MG63 (cell line): ENCODE data around the gene GTF2A1. TPM values are rescaled to one million over a fixed set of nuclear protein-coding genes. Genes with fewer than 3 reads are reported as not detected.

Experiments
- DNase-seq: peaks from one replicate; pipeline ENCODE4 v3.0.0-alpha.2; 2020
- H3K27me3 ChIP-seq: fragments of 250-450 bp; sonication (Bioruptor Pico); 2 replicates; pipeline ENCODE4 v1.5.1; 2020; ENCODE audit warnings: mild to moderate bottlenecking, moderate library complexity
- H3K36me3 ChIP-seq: fragments of 250-450 bp; sonication (Bioruptor Pico); 2 replicates; pipeline ENCODE4 v1.5.1; 2020; ENCODE audit warnings: mild to moderate bottlenecking, moderate library complexity
- H3K4me3 ChIP-seq: fragments of 250-450 bp; sonication (Bioruptor Pico); 2 replicates; pipeline ENCODE4 v1.5.1; 2020; ENCODE audit warnings: mild to moderate bottlenecking, moderate library complexity
- H3K9me3 ChIP-seq: fragments of 250-450 bp; sonication (Bioruptor Pico); 2 replicates; pipeline ENCODE4 v1.5.1; 2020; ENCODE audit warnings: mild to moderate bottlenecking, moderate library complexity
- total RNA-seq: library from RNA; depleted of rRNA; stranded (reverse); fragments of >200 nt; shearing (Covaris generic); gene quantifications from 2 replicates; pipeline ENCODE4 v1.2.3, GENCODE V29; 2014; ENCODE audit warnings: low replicate concordance

Gene GTF2A1
- total RNA-seq, 1 experiment from 2014 or later = 22.8 TPM

DNA sequence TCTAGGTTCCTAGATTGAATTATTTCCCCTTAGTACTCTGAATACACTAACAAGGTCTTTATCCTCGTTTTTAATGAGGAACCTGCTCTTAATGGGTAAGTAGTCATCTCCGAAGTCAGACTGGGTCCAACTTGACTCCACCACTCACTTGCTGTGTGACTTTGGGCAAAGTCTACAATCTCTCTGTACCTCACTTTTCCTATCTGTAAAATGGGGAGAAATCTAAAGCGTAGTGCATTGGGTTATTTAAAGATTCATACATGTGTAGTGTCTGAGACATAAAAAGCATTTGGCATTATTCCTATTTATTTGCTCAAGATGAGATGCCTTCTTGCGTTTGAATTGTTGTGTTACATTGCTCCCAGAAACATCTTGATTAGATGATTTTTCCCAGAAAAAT is 51.5 kb downstream of the GTF2A1 start:
- H3K36me3 ChIP-seq = no peaks in the 10 kb centered on the region
- no peak for DNase-seq
- no peaks in the 10 kb centered on the region for H3K27me3 ChIP-seq
- no peaks in the 10 kb centered on the region for H3K9me3 ChIP-seq
- no peak overlapping the region for H3K4me3 ChIP-seq

- Histone ChIP-seq H3K9me3 (no peaks in the 10 kb centered on the region), H3K27me3 (no peaks in the 10 kb centered on the region)
Measured at GRCh38 chr14:81166121-81166520, 54.6 kb downstream of the GTF2A1 start.

GRCh38 chr14:81165188-81165587 is 55.6 kb downstream of the GTF2A1 start:
- no peak overlapping the region for H3K4me3 ChIP-seq
- no peak for DNase-seq
- no peaks in the 10 kb centered on the region for H3K36me3 ChIP-seq
- no peaks in the 10 kb centered on the region for H3K9me3 ChIP-seq
- H3K27me3 ChIP-seq = no peaks in the 10 kb centered on the region

More at GRCh38 chr14:81166121-81166520, 54.6 kb downstream of the GTF2A1 start:
- Histone ChIP-seq H3K4me3 (no peak overlapping the region), H3K36me3 (no peaks in the 10 kb centered on the region)
- no peak for DNase-seq

DNA sequence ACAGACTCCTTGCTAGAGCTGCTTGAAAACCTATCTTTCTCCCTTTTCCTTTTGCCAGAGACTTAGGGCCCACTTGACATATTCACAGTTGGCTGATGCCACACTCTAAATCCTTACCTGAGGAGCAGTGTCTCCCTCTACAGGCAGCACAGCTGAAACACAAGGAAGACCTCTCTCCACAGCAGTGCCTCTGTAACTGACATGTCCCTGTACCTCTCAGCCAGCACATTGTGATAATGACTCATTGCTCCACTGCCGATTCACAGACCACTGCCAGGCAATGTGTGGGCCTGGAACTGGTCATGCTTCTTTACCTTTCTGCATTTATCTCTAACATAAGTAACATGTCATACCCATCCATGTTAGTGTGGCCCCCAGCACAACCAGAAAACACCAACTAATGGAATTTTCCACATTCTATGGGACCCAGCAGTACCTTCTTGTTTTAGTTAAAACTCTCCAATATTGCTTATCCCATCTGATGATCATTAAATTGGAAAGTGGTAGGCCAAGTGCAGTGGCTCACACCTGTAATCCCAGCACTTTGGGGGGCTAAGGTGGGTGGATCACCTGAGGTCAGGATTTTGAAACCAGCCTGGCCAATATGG is 56.5 kb downstream of the GTF2A1 start:
- Histone ChIP-seq H3K27me3 (no peaks in the 10 kb centered on the region), H3K9me3 (no peaks in the 10 kb centered on the region), H3K4me3 (no peak overlapping the region), H3K36me3 (no peaks in the 10 kb centered on the region)
- DNase-seq = peak; percentile 43

DNA sequence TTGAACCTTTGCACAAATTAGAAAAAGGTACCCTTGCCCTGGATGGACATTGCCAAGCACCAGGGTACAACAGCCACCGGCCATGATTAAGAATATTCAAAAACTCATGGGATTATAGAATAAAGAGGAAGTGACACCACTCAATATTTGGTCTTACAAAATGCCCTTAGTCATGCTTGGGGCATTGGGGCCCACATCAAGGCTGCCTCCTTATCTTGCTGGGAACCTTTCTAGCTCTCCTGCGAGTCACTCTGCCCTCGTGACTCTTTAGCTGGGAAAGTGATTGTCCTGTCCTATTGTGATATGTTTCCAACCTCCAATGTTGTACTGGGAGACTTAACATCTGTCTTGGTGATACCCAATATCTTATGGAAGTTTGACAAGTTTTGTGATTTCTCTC is 57.8 kb downstream of the GTF2A1 start:
- H3K36me3 ChIP-seq = no peaks in the 10 kb centered on the region
- no peak for DNase-seq
- H3K27me3 ChIP-seq = no peaks in the 10 kb centered on the region
- no peak overlapping the region for H3K4me3 ChIP-seq
- H3K9me3 ChIP-seq = no peaks in the 10 kb centered on the region

GRCh38 chr14:81161749-81162148 is 59.0 kb downstream of the GTF2A1 start:
- DNase-seq = no peak
- no peaks in the 10 kb centered on the region for H3K36me3 ChIP-seq
- no peaks in the 10 kb centered on the region for H3K9me3 ChIP-seq
- no peaks in the 10 kb centered on the region for H3K27me3 ChIP-seq
- no peak overlapping the region for H3K4me3 ChIP-seq

- Histone ChIP-seq H3K36me3 (no peaks in the 10 kb centered on the region), H3K9me3 (no peaks in the 10 kb centered on the region), H3K4me3 (no peak overlapping the region), H3K27me3 (no peaks in the 10 kb centered on the region)
- no peak for DNase-seq
Measured at GRCh38 chr14:81161088-81161487, 59.7 kb downstream of the GTF2A1 start.

- DNase-seq = no peak
- H3K27me3 ChIP-seq = no peaks in the 10 kb centered on the region
- no peak overlapping the region for H3K4me3 ChIP-seq
- H3K9me3 ChIP-seq = no peaks in the 10 kb centered on the region
- H3K36me3 ChIP-seq = no peaks in the 10 kb centered on the region
Measured at GRCh38 chr14:81157431-81157830, 63.3 kb downstream of the GTF2A1 start.

DNA sequence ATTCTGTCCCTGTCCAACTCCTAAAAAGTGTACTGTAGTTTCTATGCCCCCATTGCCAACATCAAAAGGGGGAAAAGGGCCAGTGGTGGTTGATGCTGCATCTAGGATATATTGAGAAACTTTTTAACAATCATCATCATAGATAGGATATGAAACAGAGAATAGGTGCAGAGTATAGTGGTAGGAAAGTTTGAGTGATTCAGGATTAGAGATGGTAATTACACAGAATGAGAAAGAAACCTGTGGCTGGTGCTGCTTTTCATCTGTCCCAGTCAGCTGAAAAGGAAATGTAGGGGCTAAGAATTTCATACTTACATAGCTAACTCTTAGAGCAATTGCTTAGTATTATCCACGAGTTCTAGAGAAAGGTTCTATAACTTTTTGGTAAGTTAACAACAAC is 67.6 kb downstream of the GTF2A1 start:
- H3K27me3 ChIP-seq = no peaks in the 10 kb centered on the region
- H3K36me3 ChIP-seq = no peaks in the 10 kb centered on the region
- H3K9me3 ChIP-seq = no peaks in the 10 kb centered on the region
- H3K4me3 ChIP-seq = no peak overlapping the region
- DNase-seq = no peak

DNA sequence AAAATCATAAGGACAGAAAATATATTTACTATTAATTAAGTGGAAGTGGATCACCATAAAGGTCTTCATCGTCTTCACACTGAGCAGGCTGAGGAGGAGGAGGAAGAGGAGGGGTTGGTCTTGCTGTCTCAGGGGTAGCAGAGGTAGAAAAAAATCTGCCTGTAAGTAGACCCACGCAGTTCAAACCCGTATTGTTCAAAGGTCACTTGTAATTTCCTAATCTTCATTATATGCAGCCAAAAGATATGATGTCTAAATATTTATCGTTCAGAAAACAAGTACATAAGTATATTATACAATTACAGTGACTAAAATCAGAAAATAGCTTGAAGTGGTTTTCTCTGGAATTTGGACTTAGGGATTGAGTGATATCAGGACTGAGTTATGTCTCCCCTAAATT is 72.1 kb downstream of the GTF2A1 start:
- Histone ChIP-seq H3K9me3 (no peaks in the 10 kb centered on the region), H3K27me3 (no peaks in the 10 kb centered on the region), H3K4me3 (no peak overlapping the region), H3K36me3 (no peaks in the 10 kb centered on the region)
- no peak for DNase-seq

- no peaks in the 10 kb centered on the region for H3K27me3 ChIP-seq
- H3K4me3 ChIP-seq = no peak overlapping the region
- DNase-seq = no peak
- H3K36me3 ChIP-seq = no peaks in the 10 kb centered on the region
- H3K9me3 ChIP-seq = no peaks in the 10 kb centered on the region
Measured at GRCh38 chr14:81147140-81147897, 73.4 kb downstream of the GTF2A1 start.

DNA sequence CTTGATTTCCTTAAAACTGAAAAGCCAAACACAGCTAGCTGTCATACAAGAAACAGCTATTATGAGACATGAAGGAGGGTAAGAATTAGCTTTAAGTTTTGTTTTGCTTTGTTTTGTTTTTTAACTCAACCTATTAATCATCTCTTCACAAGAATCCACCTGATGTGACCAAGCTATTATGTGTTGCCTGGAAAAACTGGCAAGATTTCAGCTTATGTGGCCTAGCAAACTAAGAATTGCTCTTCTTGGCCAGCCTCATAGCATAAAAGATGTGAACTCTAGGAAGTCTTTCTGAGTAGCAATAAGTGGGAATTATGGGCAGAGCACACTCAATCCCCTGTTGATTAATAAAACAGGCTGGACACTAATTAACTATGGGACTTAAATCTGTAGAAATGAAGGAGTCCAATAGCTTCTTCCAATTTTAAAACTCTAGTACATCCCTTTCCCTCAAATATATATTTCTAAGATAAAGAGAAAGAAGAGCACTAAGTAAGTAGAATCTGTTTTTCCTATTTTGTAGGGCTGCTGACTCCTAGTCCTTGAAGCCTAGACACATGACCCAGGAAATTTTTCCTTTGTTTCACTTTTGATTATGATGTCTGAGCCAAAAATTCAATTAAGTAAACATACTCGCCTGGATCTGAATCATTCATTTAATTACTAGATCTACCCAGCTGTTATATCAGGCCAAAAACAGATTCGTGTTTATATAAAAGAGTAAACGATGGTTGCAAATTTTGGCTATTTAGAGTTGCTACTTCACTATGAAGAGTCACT is 75.7 kb downstream of the GTF2A1 start:
- Histone ChIP-seq H3K27me3 (no peaks in the 10 kb centered on the region), H3K9me3 (no peaks in the 10 kb centered on the region), H3K4me3 (no peak overlapping the region), H3K36me3 (no peaks in the 10 kb centered on the region)
- DNase-seq = no peak

DNA sequence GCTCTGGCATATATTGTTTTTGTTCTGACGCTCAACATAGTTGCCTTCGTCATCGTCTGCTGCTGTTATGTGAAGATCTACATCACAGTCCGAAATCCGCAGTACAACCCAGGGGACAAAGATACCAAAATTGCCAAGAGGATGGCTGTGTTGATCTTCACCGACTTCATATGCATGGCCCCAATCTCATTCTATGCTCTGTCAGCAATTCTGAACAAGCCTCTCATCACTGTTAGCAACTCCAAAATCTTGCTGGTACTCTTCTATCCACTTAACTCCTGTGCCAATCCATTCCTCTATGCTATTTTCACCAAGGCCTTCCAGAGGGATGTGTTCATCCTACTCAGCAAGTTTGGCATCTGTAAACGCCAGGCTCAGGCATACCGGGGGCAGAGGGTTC is 77.0 kb downstream of the GTF2A1 start:
- no peaks in the 10 kb centered on the region for H3K36me3 ChIP-seq
- no peak overlapping the region for H3K4me3 ChIP-seq
- no peak for DNase-seq
- H3K9me3 ChIP-seq = no peaks in the 10 kb centered on the region
- no peaks in the 10 kb centered on the region for H3K27me3 ChIP-seq

DNA sequence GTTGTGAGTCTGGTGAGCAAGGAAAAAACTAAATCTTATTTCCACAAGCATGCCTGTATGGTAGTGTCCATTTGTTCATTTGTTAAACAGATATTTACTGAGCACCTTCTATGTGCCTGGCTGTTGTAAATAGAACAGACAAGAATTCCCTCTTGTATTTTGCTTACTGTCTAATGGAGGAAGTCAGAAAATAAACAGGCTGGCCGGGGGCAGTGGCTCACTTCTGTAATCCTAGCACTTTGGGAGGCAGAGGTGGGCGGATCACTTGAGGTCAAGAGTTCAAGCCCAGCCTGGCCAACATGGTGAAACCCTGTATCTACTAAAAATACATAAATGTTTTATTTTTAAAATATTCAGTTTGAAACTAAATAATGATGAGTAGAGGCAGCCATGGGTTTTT is 79.3 kb downstream of the GTF2A1 start:
- Histone ChIP-seq H3K27me3 (no peaks in the 10 kb centered on the region), H3K36me3 (no peaks in the 10 kb centered on the region), H3K9me3 (no peaks in the 10 kb centered on the region), H3K4me3 (no peak overlapping the region)
- DNase-seq = no peak

DNA sequence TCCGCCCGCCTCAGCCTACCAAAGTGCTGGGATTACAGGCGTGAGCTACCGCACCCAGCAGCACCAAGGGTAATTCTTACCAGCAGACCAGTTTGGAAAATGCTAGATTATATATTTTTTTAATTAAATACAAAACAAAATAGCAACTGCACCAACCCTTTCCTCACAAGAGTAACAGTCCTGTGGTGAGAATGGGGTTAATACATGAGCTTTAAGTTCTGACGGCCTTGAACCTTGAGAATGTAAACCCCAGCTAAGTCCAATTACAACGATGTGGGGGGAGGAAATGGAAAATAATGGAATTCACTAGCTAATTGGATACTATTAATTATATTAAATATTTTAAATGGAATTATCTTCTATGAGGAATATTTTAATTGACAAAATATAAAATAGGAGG is 82.3 kb downstream of the GTF2A1 start:
- H3K4me3 ChIP-seq = no peak overlapping the region
- no peak for DNase-seq
- no peaks in the 10 kb centered on the region for H3K27me3 ChIP-seq
- H3K36me3 ChIP-seq = no peaks in the 10 kb centered on the region
- no peaks in the 10 kb centered on the region for H3K9me3 ChIP-seq

- DNase-seq = peak; percentile 66
- Histone ChIP-seq H3K4me3 (no peak overlapping the region), H3K36me3 (no peaks in the 10 kb centered on the region), H3K27me3 (no peaks in the 10 kb centered on the region), H3K9me3 (no peaks in the 10 kb centered on the region)
Measured at GRCh38 chr14:81137316-81137715, 83.4 kb downstream of the GTF2A1 start.

- no peak for DNase-seq
- Histone ChIP-seq H3K27me3 (no peaks in the 10 kb centered on the region), H3K4me3 (no peak overlapping the region), H3K36me3 (no peaks in the 10 kb centered on the region), H3K9me3 (no peaks in the 10 kb centered on the region)
Measured at GRCh38 chr14:81133400-81133799, 87.4 kb downstream of the GTF2A1 start.

DNA sequence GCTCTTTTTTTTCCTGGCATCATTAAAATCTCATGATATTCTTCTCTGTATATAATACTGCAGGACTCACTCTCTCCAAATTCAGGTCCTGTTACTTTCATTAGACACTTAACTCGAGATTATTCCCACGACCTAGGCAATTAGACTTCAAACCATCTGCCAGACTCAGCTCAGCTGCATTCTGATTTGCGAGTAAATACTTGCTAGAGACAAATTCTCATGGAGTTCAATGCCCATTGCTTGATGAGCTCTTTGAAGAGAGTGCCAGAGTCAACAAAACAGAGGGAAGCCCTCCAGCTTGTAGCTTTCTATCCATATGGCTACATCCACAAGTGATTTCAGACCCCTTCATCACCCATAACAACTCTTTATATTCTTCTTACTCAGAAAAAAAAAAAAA is 88.3 kb downstream of the GTF2A1 start:
- no peak for DNase-seq
- no peaks in the 10 kb centered on the region for H3K27me3 ChIP-seq
- no peaks in the 10 kb centered on the region for H3K9me3 ChIP-seq
- H3K4me3 ChIP-seq = no peak overlapping the region
- H3K36me3 ChIP-seq = no peaks in the 10 kb centered on the region
